Measurements from ENCODE around the gene TPPP. TPM values are rescaled to one million over a fixed set of nuclear protein-coding genes. Genes with fewer than 3 reads are reported as not detected.
A peak's percentile ranks its signal among the peaks of the same experiment; 100 is the strongest.

The TPPP gene
- total RNA-seq, 1 donor from 2014 or later, result 21.6 TPM

- no peak for TF ChIP-seq CTCF (IDR thresholded peaks at IDR 0.05; ENCODE audit: borderline replicate concordance)
- no peaks in the 10 kb centered on the region for H3K27me3 ChIP-seq (ENCODE audit: low read depth)
- no peak for DNase-seq
- intact Hi-C loops (cut with micrococcal nuclease), result no loop called here
- no peaks in the 10 kb centered on the region for H3K4me1 ChIP-seq
- no peak overlapping the region for H3K27ac ChIP-seq (replicated peaks)
- H3K36me3 ChIP-seq, result peaks cover 51% of the 10 kb centered on the region
- H3K4me3 ChIP-seq, result no peak overlapping the region
- H3K9me3 ChIP-seq (replicated peaks), result no peaks in the 10 kb centered on the region
These were observed 29.5 kb downstream of the TPPP start for GRCh38 chr5:663436-664342.

GRCh38 chr5:662751-663435 is 30.3 kb downstream of the TPPP start:
- Histone ChIP-seq H3K27me3 (ENCODE audit: low read depth) (no peaks in the 10 kb centered on the region), H3K9me3 (replicated peaks) (peaks cover 4% of the 10 kb centered on the region), H3K4me1 (no peaks in the 10 kb centered on the region), H3K4me3 (no peak overlapping the region), H3K27ac (replicated peaks) (no peak overlapping the region), H3K36me3 (peaks cover 56% of the 10 kb centered on the region)
- peak; percentile 12 for DNase-seq
- TF ChIP-seq CTCF (IDR thresholded peaks at IDR 0.05; ENCODE audit: borderline replicate concordance), result no peak
- intact Hi-C loops (cut with micrococcal nuclease), result no loop called here

DNA sequence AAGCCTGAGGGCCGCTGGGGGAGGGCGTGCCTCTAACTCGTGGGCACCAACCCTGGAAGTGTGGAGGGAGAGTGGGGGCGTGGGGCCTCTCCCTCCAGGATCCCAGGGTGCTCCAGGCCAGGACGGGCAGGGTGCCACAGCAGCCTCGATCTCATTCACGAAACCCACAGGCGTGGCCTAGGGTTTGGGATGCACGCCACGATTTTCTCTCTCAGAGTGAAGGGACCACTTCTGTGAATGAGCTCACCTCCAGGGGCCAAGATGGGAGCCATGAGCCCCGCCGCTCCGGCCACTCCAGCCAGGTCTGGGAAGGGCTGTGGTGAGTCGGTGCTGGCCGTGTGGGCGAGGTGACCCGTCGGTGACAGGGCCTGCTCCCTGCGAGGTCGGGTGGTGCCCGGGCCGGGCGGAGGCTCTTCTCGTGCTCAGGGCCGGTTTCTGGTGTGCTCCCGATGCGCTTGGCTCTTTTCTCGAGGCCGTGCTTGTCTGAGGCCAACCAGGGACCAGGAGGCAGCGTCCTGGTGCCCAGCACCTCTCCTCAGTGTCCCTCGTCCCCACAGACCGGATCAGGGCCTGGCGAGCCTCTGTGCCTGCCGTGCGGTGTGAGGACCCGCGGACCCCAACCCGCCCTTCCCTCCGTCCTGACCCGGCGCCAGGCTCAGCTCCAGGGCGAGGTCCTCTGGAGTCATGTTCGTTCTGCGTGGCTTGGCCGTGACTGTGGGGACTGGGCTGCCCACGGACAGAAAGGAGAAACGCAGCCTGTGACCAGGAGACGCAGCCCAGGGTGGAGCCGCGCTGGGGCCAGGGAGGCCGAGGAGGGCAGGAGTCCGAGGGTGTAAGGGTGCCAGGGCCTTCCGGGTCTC is 31.0 kb downstream of the TPPP start:
- H3K4me1 ChIP-seq, result no peaks in the 10 kb centered on the region
- intact Hi-C loops (cut with micrococcal nuclease), result no loop called here
- H3K27ac ChIP-seq (replicated peaks), result no peak overlapping the region
- H3K36me3 ChIP-seq, result peaks cover 64% of the 10 kb centered on the region
- peaks cover 9% of the 10 kb centered on the region for H3K9me3 ChIP-seq (replicated peaks)
- DNase-seq, result peak; percentile 14
- TF ChIP-seq CTCF (IDR thresholded peaks at IDR 0.05; ENCODE audit: borderline replicate concordance), result no peak
- H3K4me3 ChIP-seq, result no peak overlapping the region
- H3K27me3 ChIP-seq (ENCODE audit: low read depth), result no peaks in the 10 kb centered on the region

- no peak for TF ChIP-seq CTCF (IDR thresholded peaks at IDR 0.05; ENCODE audit: borderline replicate concordance)
- H3K27me3 ChIP-seq (ENCODE audit: low read depth), result no peaks in the 10 kb centered on the region
- no peak overlapping the region for H3K27ac ChIP-seq (replicated peaks)
- no peak overlapping the region for H3K4me3 ChIP-seq
- peaks cover 60% of the 10 kb centered on the region for H3K36me3 ChIP-seq
- H3K9me3 ChIP-seq (replicated peaks), result peaks cover 9% of the 10 kb centered on the region
- H3K4me1 ChIP-seq, result no peaks in the 10 kb centered on the region
- no peak for DNase-seq
- intact Hi-C loops (cut with micrococcal nuclease), result no loop called here
These were observed 32.6 kb downstream of the TPPP start for GRCh38 chr5:660491-661030.

Data from left ventricle myocardium inferior (tissue), 1 donor.